Measurements from ENCODE around the gene MORC3. TPM values are rescaled to one million over a fixed set of nuclear protein-coding genes. Genes with fewer than 3 reads are reported as not detected.

The MORC3 gene
- total RNA-seq, 4 donors from 2014 or later = 29.4 to 82.5 (median 31.0) TPM

DNA sequence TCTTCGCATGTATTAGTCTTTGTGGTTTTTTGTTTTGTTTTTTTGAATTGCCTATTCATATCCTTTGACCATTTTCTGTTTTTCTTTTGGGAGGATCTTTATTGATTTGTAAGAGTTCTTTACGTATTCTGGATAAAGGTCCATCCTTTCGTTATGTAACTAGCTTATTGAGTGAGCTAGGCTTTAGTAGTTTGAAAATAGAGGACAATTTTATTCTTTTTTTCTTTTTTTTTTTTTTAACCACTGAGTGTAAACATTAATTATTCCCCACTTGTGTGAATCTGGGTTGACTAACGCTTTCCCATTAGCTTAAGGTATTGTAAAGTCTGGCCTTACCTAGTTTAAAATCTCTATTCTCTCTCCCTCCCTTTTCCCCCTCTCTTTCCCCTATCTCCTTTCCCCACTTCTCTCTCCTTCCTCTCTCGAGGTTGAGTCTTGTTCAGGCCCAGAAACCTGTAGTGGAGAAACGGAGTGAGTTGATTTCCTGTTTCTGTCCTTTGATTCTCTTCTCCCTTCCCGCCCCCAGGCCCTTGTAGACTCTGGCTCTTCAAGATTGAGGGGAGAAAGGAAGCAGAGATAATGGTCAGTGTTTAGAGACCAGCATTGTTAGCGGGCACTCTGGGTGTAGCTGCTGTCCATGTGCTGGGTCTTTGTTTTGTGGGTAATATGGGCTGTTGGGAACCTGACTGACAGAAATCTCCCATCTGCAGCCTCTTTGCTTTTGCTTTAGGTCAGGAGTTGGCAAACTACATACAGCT, 1.5 kb downstream of the MORC3 start:
- peak in 1 of 3 donors; percentile 45 for DNase-seq
- no peaks in the 10 kb centered on the region for H3K9me3 ChIP-seq
- peak overlapping the region; percentile 65 to 93 (median 91) for H3K4me3 ChIP-seq
- H3K4me1 ChIP-seq = peaks cover 0 to 18% (median 8%) of the 10 kb centered on the region in 4 donors
- peak overlapping the region; percentile 64 to 98 (median 96) for H3K27ac ChIP-seq
- H3K27me3 ChIP-seq = no peaks in the 10 kb centered on the region
- TF ChIP-seq POLR2A (IDR thresholded peaks at IDR 0.05) = no peak
- TF ChIP-seq, protein P1, sequence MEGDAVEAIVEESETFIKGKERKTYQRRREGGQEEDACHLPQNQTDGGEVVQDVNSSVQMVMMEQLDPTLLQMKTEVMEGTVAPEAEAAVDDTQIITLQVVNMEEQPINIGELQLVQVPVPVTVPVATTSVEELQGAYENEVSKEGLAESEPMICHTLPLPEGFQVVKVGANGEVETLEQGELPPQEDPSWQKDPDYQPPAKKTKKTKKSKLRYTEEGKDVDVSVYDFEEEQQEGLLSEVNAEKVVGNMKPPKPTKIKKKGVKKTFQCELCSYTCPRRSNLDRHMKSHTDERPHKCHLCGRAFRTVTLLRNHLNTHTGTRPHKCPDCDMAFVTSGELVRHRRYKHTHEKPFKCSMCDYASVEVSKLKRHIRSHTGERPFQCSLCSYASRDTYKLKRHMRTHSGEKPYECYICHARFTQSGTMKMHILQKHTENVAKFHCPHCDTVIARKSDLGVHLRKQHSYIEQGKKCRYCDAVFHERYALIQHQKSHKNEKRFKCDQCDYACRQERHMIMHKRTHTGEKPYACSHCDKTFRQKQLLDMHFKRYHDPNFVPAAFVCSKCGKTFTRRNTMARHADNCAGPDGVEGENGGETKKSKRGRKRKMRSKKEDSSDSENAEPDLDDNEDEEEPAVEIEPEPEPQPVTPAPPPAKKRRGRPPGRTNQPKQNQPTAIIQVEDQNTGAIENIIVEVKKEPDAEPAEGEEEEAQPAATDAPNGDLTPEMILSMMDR (IDR thresholded peaks at IDR 0.05) = no peak
- no peaks in the 10 kb centered on the region for H3K36me3 ChIP-seq

DNA sequence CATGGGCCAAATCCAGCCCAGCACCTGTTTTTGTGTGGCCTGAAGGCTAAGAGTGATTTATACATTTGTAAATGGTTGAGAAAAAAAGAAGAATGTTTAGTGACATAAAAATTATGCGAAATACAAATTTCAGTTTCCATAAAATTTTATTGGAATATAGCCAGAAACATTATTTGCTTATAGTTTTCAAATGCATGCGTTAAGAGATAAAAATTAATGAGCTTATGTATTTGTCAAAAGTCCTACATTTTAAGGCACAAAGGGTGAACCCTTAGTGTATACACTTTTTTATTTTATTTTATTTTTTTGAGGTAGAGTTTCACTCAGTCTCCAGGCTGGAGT, 2.1 kb downstream of the MORC3 start:
- Histone ChIP-seq H3K36me3 (no peaks in the 10 kb centered on the region), H3K4me1 (peaks cover 0 to 18% (median 8%) of the 10 kb centered on the region in 4 donors), H3K9me3 (no peaks in the 10 kb centered on the region), H3K27ac (peak overlapping the region in 3 of 4 donors; percentile 64 to 97 (median 96)), H3K27me3 (no peaks in the 10 kb centered on the region), H3K4me3 (peak overlapping the region in 2 of 4 donors; percentile 65 to 93)
- no peak for DNase-seq
- TF ChIP-seq POLR2A (IDR thresholded peaks at IDR 0.05) = no peak
- TF ChIP-seq, protein P1 (IDR thresholded peaks at IDR 0.05) = no peak

DNA sequence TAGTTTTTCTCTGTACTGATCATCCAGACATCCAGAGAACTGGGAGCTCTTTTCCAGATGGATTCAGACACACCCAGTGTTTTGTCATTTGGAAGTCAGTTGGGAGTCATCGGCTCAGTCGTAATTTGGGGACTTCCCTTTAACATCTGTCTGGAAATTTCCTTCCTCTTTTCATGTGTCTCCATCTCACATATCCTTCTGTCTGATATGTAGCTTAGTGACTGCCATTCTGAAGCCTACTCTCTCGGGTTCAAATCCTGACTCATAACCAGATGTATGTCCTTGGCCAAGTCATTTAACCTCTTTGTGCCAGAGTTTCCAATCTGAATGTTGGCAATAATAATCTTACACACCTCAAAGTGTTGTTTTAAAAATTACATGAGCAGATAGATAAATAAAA, 3.0 kb downstream of the MORC3 start:
- Histone ChIP-seq H3K9me3 (no peaks in the 10 kb centered on the region), H3K27ac (peak overlapping the region in 2 of 4 donors; percentile 2 to 96), H3K4me3 (no peak overlapping the region), H3K4me1 (peaks cover 0 to 23% (median 8%) of the 10 kb centered on the region in 4 donors), H3K36me3 (no peaks in the 10 kb centered on the region), H3K27me3 (no peaks in the 10 kb centered on the region)
- TF ChIP-seq, protein P1 (IDR thresholded peaks at IDR 0.05) = no peak
- no peak for TF ChIP-seq POLR2A (IDR thresholded peaks at IDR 0.05)
- no peak for DNase-seq

DNA sequence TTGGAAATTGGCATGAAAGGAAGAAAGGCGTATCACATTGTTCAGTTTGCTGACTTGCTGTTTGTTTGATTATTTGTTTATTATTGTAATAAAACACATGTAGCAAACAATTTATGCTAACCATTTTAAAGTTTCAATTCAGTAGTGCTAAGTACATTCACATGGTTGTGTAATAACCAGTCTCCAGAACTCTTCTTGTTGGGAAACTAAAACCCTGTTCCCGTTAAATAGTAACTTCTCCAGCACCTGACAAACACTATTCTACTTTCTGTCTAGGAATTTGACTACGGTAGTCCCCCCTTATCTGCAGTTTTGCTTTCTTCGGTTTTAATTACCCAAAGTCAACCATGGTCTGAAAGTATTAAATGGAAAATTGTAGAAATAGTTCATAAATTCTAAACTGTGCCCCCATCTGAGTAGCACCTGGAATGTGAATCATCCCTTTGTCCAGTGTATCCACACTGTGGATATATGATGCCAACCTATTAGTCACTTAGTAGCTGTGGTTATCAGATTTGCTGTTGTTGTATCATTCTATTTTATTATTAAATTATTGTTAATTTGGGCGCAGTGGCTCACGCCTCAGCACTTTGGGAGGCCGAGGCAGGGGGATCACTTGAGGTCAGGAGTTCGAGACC, 5.5 kb downstream of the MORC3 start:
- peaks cover 0 to 29% (median 12%) of the 10 kb centered on the region in 4 donors for H3K4me1 ChIP-seq

DNA sequence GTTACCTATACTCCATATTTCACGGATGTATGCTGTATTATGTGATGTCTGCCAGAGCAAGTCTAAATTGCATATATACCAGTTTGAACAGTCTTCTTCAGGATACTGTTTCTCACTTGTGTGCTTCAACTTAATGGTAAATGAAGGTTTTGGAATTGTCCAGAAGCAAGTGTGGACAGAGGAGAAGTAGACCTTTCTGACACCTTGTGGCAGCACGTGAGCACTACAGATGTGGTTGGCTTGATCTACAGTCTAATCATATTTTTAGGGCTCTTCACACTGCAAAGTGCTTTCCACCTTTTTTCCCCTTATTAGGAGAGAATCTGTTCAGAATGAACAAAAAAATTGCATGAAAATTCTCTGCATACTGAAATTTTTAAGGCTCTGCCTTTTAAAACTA, 10.9 kb downstream of the MORC3 start:
- Histone ChIP-seq H3K27ac (peak overlapping the region in 1 of 4 donors; percentile 22), H3K36me3 (peaks cover 0 to 26% (median 0%) of the 10 kb centered on the region in 3 donors), H3K4me3 (no peak overlapping the region), H3K4me1 (peaks cover 0 to 24% (median 4%) of the 10 kb centered on the region in 4 donors), H3K27me3 (no peaks in the 10 kb centered on the region), H3K9me3 (no peaks in the 10 kb centered on the region)
- peak; percentile 53 to 81 (median 54) for DNase-seq
- no peak for TF ChIP-seq POLR2A (IDR thresholded peaks at IDR 0.05)
- TF ChIP-seq, protein P1 (IDR thresholded peaks at IDR 0.05) = peak; percentile 66 to 90 (median 82)

More for the DNA sequence above, 5.5 kb downstream of the MORC3 start:
- no peaks in the 10 kb centered on the region for H3K9me3 ChIP-seq
- H3K27me3 ChIP-seq = no peaks in the 10 kb centered on the region
- peaks cover 0 to 3% (median 0%) of the 10 kb centered on the region in 3 donors for H3K36me3 ChIP-seq
- DNase-seq = no peak
- H3K4me3 ChIP-seq = no peak overlapping the region
- no peak overlapping the region for H3K27ac ChIP-seq
- TF ChIP-seq, protein P1 (IDR thresholded peaks at IDR 0.05) = no peak
- TF ChIP-seq POLR2A (IDR thresholded peaks at IDR 0.05) = no peak
